Fibroblast of lung (primary cell): ENCODE data around the gene CTTN. TPM values are rescaled to one million over a fixed set of nuclear protein-coding genes. Genes with fewer than 3 reads are reported as not detected.
A peak's percentile ranks its signal among the peaks of the same experiment; 100 is the strongest.

Source experiments
- DNase-seq, 2 donors: peaks; one replicate each; pipeline versions ENCODE4 v3.0.0 to v3.0.0-alpha.2; 2010; ENCODE audit warnings: low read depth in 2 of 2
- H2AFZ ChIP-seq: 2 replicates; pipeline ENCODE4 v1.5.1; 2012; ENCODE audit warnings: low read length, control low read depth, inconsistent platforms
- H3K27ac ChIP-seq: 2 replicates; pipeline ENCODE4 v1.5.1; 2011; ENCODE audit warnings: low read length, control low read depth; ENCODE audit not compliant: insufficient read depth
- H3K27me3 ChIP-seq: 2 replicates; pipeline ENCODE4 v1.5.1; 2011; ENCODE audit warnings: mild to moderate bottlenecking, low read length; ENCODE audit not compliant: control insufficient read depth, insufficient read depth
- H3K36me3 ChIP-seq: 2 replicates; pipeline ENCODE4 v1.5.1; 2011; ENCODE audit warnings: low read length; ENCODE audit not compliant: control insufficient read depth, insufficient read depth
- H3K4me1 ChIP-seq: 2 replicates; pipeline ENCODE4 v1.5.1; 2011; ENCODE audit warnings: low read length; ENCODE audit not compliant: control insufficient read depth, insufficient read depth; ENCODE audit errors: extremely low read depth
- H3K4me2 ChIP-seq: 2 replicates; pipeline ENCODE4 v1.5.1; 2011; ENCODE audit warnings: low read length, control low read depth; ENCODE audit not compliant: insufficient read depth; ENCODE audit errors: extremely low read depth
- H3K4me3 ChIP-seq, 4 experiments: fragments of 200-600 bp in 1 of 4; sonication (generic) in 1 of 4; replicated peaks in 1 of 4; 2 replicates each; pipeline ENCODE4 v1.5.1; 2011 to 2016; ENCODE audit warnings: low read length in 4 of 4, low read depth in 3 of 4, mild to moderate bottlenecking in 3 of 4, control low read depth in 2 of 4, inconsistent platforms in 1 of 4, mixed read lengths in 1 of 4; ENCODE audit not compliant: insufficient read depth in 1 of 4; ENCODE audit errors: control extremely low read depth in 1 of 4
- H3K79me2 ChIP-seq: 2 replicates; pipeline ENCODE4 v1.5.1; 2012; ENCODE audit warnings: mild to moderate bottlenecking, low read length, inconsistent platforms; ENCODE audit not compliant: control insufficient read depth, insufficient read depth
- H3K9ac ChIP-seq: 2 replicates; pipeline ENCODE4 v1.5.1; 2011; ENCODE audit warnings: mild to moderate bottlenecking, low read length, control low read depth; ENCODE audit not compliant: insufficient read depth
- H3K9me3 ChIP-seq: 2 replicates; pipeline ENCODE4 v1.5.1; 2012; ENCODE audit warnings: low read depth, low read length; ENCODE audit not compliant: control insufficient read depth, insufficient read depth
- H4K20me1 ChIP-seq: 2 replicates; pipeline ENCODE4 v1.5.1; 2011; ENCODE audit warnings: low read length; ENCODE audit not compliant: control insufficient read depth, insufficient read depth; ENCODE audit errors: extremely low read depth
- CTCF ChIP-seq, 2 donors: IDR thresholded peaks in 1 of 2; conservative IDR thresholded peaks in 1 of 2; 1 replicate in 1 of 2; 2 replicates in 1 of 2; pipeline ENCODE4 v1.5.1; 2011 to 2012; ENCODE audit warnings: low read length in 2 of 2, control low read depth in 1 of 2, inconsistent platforms in 1 of 2, low read depth in 1 of 2, mild to moderate bottlenecking in 1 of 2
- EZH2 ChIP-seq: IDR thresholded peaks from 2 replicates; pipeline ENCODE4 v1.5.1; 2012; ENCODE audit warnings: low read length, control low read depth, mild to moderate bottlenecking; ENCODE audit errors: missing control alignments
- polyA plus RNA-seq, 2 donors: library from polyadenylated mRNA; depleted of rRNA in 1 of 2; stranded (reverse) in 1 of 2; unstranded in 1 of 2; fragments of >200 nt; gene quantifications; 2 replicates each; pipeline ENCODE4 v1.2.1, GENCODE V29; 2011 to 2012; ENCODE audit warnings: missing spikeins in 1 of 2
- total RNA-seq: library from RNA; depleted of rRNA; stranded (reverse); fragments of >200 nt; gene quantifications from 2 replicates; pipeline ENCODE4 v1.2.1, GENCODE V29; 2014

CTTN gene
- total and polyA plus RNA-seq, 2 donors (not counting 1 experiment from before 2014, with no cell fraction given) = 198 to 428 TPM

GRCh38 chr11:70364745-70365543 lies 33.4 kb upstream of the CTTN start:
- H3K27ac ChIP-seq = no peak overlapping the region
- no peaks in the 10 kb centered on the region for H3K27me3 ChIP-seq
- no peak for DNase-seq
- H3K9me3 ChIP-seq = no peaks in the 10 kb centered on the region
- H3K79me2 ChIP-seq = no peaks in the 10 kb centered on the region
- no peak overlapping the region for H3K4me2 ChIP-seq
- H3K4me1 ChIP-seq = no peaks in the 10 kb centered on the region
- no peak overlapping the region for H3K4me3 ChIP-seq
- H3K36me3 ChIP-seq = peaks cover 6% of the 10 kb centered on the region
- no peak for TF ChIP-seq EZH2
- no peak for TF ChIP-seq CTCF (conservative IDR thresholded peaks at IDR 0.05 in 1 of 2, IDR thresholded peaks at IDR 0.05 in 1 of 2; ENCODE audit: low read depth in 1 of 2, low read length in 2 of 2)
- no peak overlapping the region for H3K9ac ChIP-seq
- no peak overlapping the region for H2AFZ ChIP-seq
- H4K20me1 ChIP-seq = no peaks in the 10 kb centered on the region

GRCh38 chr11:70365544-70365927 lies 32.8 kb upstream of the CTTN start:
- Histone ChIP-seq H3K27ac (no peak overlapping the region), H3K36me3 (peaks cover 6% of the 10 kb centered on the region), H3K27me3 (no peaks in the 10 kb centered on the region), H3K4me1 (no peaks in the 10 kb centered on the region), H3K9me3 (no peaks in the 10 kb centered on the region), H3K4me3 (no peak overlapping the region), H4K20me1 (no peaks in the 10 kb centered on the region), H3K4me2 (no peak overlapping the region), H3K9ac (no peak overlapping the region), H3K79me2 (no peaks in the 10 kb centered on the region), H2AFZ (no peak overlapping the region)
- DNase-seq = no peak
- no peak for TF ChIP-seq EZH2
- TF ChIP-seq CTCF (conservative IDR thresholded peaks at IDR 0.05 in 1 of 2, IDR thresholded peaks at IDR 0.05 in 1 of 2; ENCODE audit: low read depth in 1 of 2, low read length in 2 of 2) = no peak

- Histone ChIP-seq H3K36me3 (peaks cover 4% of the 10 kb centered on the region), H3K4me1 (no peaks in the 10 kb centered on the region), H3K9me3 (no peaks in the 10 kb centered on the region), H3K79me2 (peaks cover 2% of the 10 kb centered on the region), H3K4me3 (no peak overlapping the region), H3K27ac (no peak overlapping the region), H3K9ac (no peak overlapping the region), H4K20me1 (no peaks in the 10 kb centered on the region), H2AFZ (no peak overlapping the region), H3K4me2 (no peak overlapping the region), H3K27me3 (no peaks in the 10 kb centered on the region)
- DNase-seq = peak; percentile 50 to 65
- TF ChIP-seq CTCF (conservative IDR thresholded peaks at IDR 0.05 in 1 of 2, IDR thresholded peaks at IDR 0.05 in 1 of 2; ENCODE audit: low read depth in 1 of 2, low read length in 2 of 2) = peak in 1 of 2 donors; percentile 17
- TF ChIP-seq EZH2 = no peak
These were observed 31.3 kb upstream of the CTTN start for GRCh38 chr11:70367071-70367470.
